K562 (cell line): ENCODE results near the gene PFN3. TPM values are rescaled to one million over a fixed set of nuclear protein-coding genes. Genes with fewer than 3 reads are reported as not detected.

ENCODE experiments used
- ARID3A ChIP-seq: IDR thresholded peaks from 2 replicates; pipeline ENCODE4 v1.6.1; 2012; ENCODE audit warnings: low read depth, low read length, improper control_type of control experiment, borderline replicate concordance
- CBFA2T2 ChIP-seq: fragments of 450-650 bp; conservative IDR thresholded peaks from 2 replicates; pipeline ENCODE4 v1.6.1; 2017; ENCODE audit warnings: mild to moderate bottlenecking
- CEBPG ChIP-seq, 3 experiments: fragments of 200-800 bp in 1 of 3; sonication (Bioruptor generic) in 1 of 3; sonication (generic) in 1 of 3; formaldehyde crosslinking in 1 of 3; IDR thresholded peaks in 2 of 3; conservative IDR thresholded peaks in 1 of 3; 2 replicates each; pipeline versions ENCODE4 v1.6.1 to v1.8.0; 2016 to 2022; ENCODE audit warnings: missing compliant biosample characterization in 2 of 3, missing genetic modification characterization in 2 of 3, mild to moderate bottlenecking in 1 of 3, missing genetic modification reagents in 1 of 3
- DEAF1 ChIP-seq: fragments of 450-650 bp; formaldehyde crosslinking; IDR thresholded peaks from 2 replicates; pipeline ENCODE4 v1.4.0; 2020; ENCODE audit warnings: mild to moderate bottlenecking, moderate library complexity
- EZH2 ChIP-seq: IDR thresholded peaks from 2 replicates; pipeline ENCODE4 v1.6.1; 2012; ENCODE audit warnings: low read depth, mild to moderate bottlenecking, inconsistent platforms, low read length, borderline replicate concordance
- GTF2E2 ChIP-seq: fragments of 200-800 bp; sonication (Bioruptor generic); IDR thresholded peaks from 2 replicates; pipeline ENCODE4 v1.6.1; 2016; ENCODE audit warnings: missing genetic modification characterization, missing compliant biosample characterization
- HDAC6 ChIP-seq: IDR thresholded peaks from 2 replicates; pipeline ENCODE4 v1.6.1; 2012; ENCODE audit warnings: low read depth, mild to moderate bottlenecking, control low read depth, inconsistent platforms, low read length, moderate library complexity
- HMBOX1 ChIP-seq: sonication (generic); IDR thresholded peaks from 2 replicates; pipeline ENCODE4 v1.6.1; 2016
- HNRNPL ChIP-seq: fragments of 200-400 bp; formaldehyde crosslinking; IDR thresholded peaks from 2 replicates; pipeline ENCODE4 v1.6.1; 2017; ENCODE audit warnings: low read depth, mild to moderate bottlenecking, low read length
- LEF1 ChIP-seq: fragments of 450-650 bp; IDR thresholded peaks from 2 replicates; pipeline ENCODE4 v1.6.1; 2016; ENCODE audit warnings: mild to moderate bottlenecking
- NFE2L1 ChIP-seq: fragments of 450-650 bp; IDR thresholded peaks from 2 replicates; pipeline ENCODE4 v1.6.1; 2016; ENCODE audit warnings: missing genetic modification characterization, low read depth, mild to moderate bottlenecking, missing compliant biosample characterization, moderate library complexity, borderline replicate concordance
- SNAPC5 ChIP-seq: fragments of 250-450 bp; sonication (Bioruptor Pico); IDR thresholded peaks from 2 replicates; pipeline ENCODE4 v1.8.0; 2021; ENCODE audit warnings: moderate library complexity, mild to moderate bottlenecking, inconsistent platforms
- SRSF1 ChIP-seq: fragments of 200-400 bp; formaldehyde crosslinking; IDR thresholded peaks from 2 replicates; pipeline ENCODE4 v1.6.1; 2017; ENCODE audit warnings: mild to moderate bottlenecking, low read depth, low read length, moderate library complexity
- TEAD1 ChIP-seq, 2 experiments: fragments of 450-650 bp in 1 of 2; sonication (generic) in 1 of 2; formaldehyde crosslinking; IDR thresholded peaks; 2 replicates each; pipeline versions ENCODE4 v1.4.0 to v1.8.0; 2020 to 2022; ENCODE audit warnings: mild to moderate bottlenecking in 2 of 2, missing genetic modification reagents in 1 of 2
- XRCC4 ChIP-seq: IDR thresholded peaks from one replicate; pipeline ENCODE4 v1.6.1; 2011; ENCODE audit not compliant: insufficient read depth, insufficient read length; ENCODE audit errors: extremely low read depth
- ZBTB11 ChIP-seq, 3 experiments: fragments of 200-800 bp in 1 of 3; fragments of 250-450 bp in 1 of 3; fragments of 450-650 bp in 1 of 3; sonication (Bioruptor Pico) in 1 of 3; sonication (Bioruptor generic) in 1 of 3; formaldehyde crosslinking in 1 of 3; IDR thresholded peaks; 2 replicates each; pipeline versions ENCODE4 v1.6.1 to v1.8.0; 2016 to 2022; ENCODE audit warnings: mild to moderate bottlenecking in 2 of 3, missing genetic modification characterization in 2 of 3, missing compliant biosample characterization in 1 of 3, moderate library complexity in 1 of 3
- ZNF165 ChIP-seq: fragments of 250-450 bp; sonication (Bioruptor Pico); IDR thresholded peaks from 2 replicates; pipeline ENCODE4 v1.4.0; 2020; ENCODE audit warnings: borderline replicate concordance
- ZNF24 ChIP-seq: fragments of 450-650 bp; IDR thresholded peaks from 2 replicates; pipeline ENCODE4 v1.6.1; 2016
- ZNF3 ChIP-seq: fragments of 250-450 bp; sonication (Bioruptor Pico); IDR thresholded peaks from 2 replicates; pipeline ENCODE4 v1.5.0; 2021; ENCODE audit warnings: mild to moderate bottlenecking, moderate library complexity
- ZNF583 ChIP-seq: fragments of 250-450 bp; sonication (Bioruptor Pico); IDR thresholded peaks from 2 replicates; pipeline ENCODE4 v1.4.0; 2020
- polyA plus RNA-seq, 8 experiments: library from polyadenylated mRNA; depleted of rRNA in 4 of 8; stranded (reverse) in 5 of 8; unstranded in 3 of 8; fragments of >200 nt; fragmentation: Nextera tagmentation in 2 of 8; fragmentation: Illumina TruSeq in 1 of 8; extraction: Ambion mirVana in 2 of 8; extraction: Trizol in 1 of 8; gene quantifications; 2 replicates each; pipeline versions ENCODE4 v1.2.1 to v1.2.3, GENCODE V29; 2011 to 2014; ENCODE audit warnings: inconsistent platforms in 1 of 8, missing spikeins in 1 of 8
- total RNA-seq, 7 experiments: library from RNA; depleted of rRNA in 6 of 7; stranded (reverse); fragments of >200 nt in 6 of 7; fragmentation: Illumina TruSeq in 2 of 7; extraction: Trizol in 2 of 7; gene quantifications; 2 replicates each; pipeline versions ENCODE4 v1.2.1 to v1.2.3, GENCODE V29; 2011 to 2021; ENCODE audit warnings: low replicate concordance in 1 of 7

The PFN3 gene
- total and polyA plus RNA-seq, 9 of the 15 experiments (the other 6 are each of a cell fraction or from before 2014, with no cell fraction given) = not detected

- TF ChIP-seq HDAC6 (no peak), ZBTB11 (CRISPR knock-in tag; IDR thresholded peaks at IDR 0.05) (0 out of 6 replicates have a peak, but pooled peaks of 1 of the 3 experiments have one; percentile 47), CBFA2T2 (no peak), LEF1 (no peak), ZNF24 (no peak), ZNF3 (CRISPR knock-in tag) (no peak), ZNF165 (CRISPR knock-in tag) (no peak), TEAD1 (CRISPR knock-in tag; IDR thresholded peaks at IDR 0.05) (peak in 1 of 2 experiments; percentile 62; a peak in 1 of 4 replicates), SNAPC5 (no peak), EZH2 (no peak), ARID3A (no peak), DEAF1 (CRISPR knock-in tag) (no peak), NFE2L1 (tag) (no peak), CEBPG (CRISPR knock-in tag; IDR thresholded peaks at IDR 0.05) (peak; percentile 37; the same call in 1 of the 2 replicates), CEBPG (tag; conservative IDR thresholded peaks at IDR 0.05 in 1 of 2, IDR thresholded peaks at IDR 0.05 in 1 of 2) (no peak), ZNF583 (no peak), HNRNPL (no peak), XRCC4 (no peak), HMBOX1 (no peak), SRSF1 (no peak), GTF2E2 (no peak)
Observed at GRCh38 chr5:177427211-177427822, 26.9 kb upstream of the PFN3 start (continued).
